GM20431 (cell line): ENCODE results near the gene NSUN2.

Experiments
- in situ Hi-C: fragments of 300-500 bp; cut with MseI, MboI; formaldehyde crosslinking; loops from one replicate; pipeline ENCODE4 v1.15.0; 2020; ENCODE audit warnings: low sequenced_read_pairs; ENCODE audit not compliant: unreplicated experiment

Gene NSUN2

GRCh38 chr5:6568889-6569288 lies 64.0 kb downstream of the NSUN2 start:
- in situ Hi-C loops, result no loop called here

GRCh38 chr5:6568383-6568782 lies 64.5 kb downstream of the NSUN2 start:
- in situ Hi-C loops, result no loop called here

- in situ Hi-C loops, result no loop called here
Observed at GRCh38 chr5:6567835-6568234, 65.0 kb downstream of the NSUN2 start.

DNA sequence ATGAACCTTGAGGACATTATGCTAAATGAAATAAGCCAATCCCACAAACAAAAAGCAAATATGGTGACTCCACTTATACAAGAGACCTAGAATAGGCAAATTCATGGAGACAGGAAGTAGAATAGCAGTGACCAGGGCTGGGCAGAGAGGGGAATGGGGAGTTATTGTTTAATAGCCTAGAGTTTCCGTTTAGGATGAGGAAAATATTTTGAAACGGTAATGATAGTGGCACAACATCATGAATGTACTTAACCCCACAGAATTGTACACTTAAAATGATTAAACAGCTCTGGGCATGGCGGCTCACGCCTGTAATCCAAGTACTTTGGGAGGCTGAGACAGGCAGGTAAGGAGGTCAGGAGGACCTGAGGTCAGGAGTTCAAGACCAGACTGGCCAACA lies 65.8 kb downstream of the NSUN2 start:
- in situ Hi-C loops, result no loop called here

DNA sequence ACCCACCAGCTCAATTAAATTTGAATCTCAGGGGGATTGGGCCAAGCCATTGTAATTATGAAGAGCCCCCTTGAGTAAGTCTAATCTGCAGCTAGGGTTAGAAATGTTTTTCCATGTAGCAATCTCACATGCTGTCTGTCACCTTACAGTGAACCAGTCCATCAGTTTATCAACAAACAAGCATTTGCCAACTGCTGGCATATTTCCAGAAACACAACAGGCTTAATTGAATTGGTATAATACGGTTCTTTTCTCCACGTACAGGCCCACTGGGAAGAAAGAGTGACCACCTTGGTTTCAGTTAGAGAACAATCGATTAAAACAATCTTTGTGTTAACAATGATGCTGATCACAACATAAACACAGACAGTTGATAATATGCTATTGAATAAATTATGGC lies 67.4 kb downstream of the NSUN2 start:
- in situ Hi-C loops, result no loop called here

- in situ Hi-C loops, result no loop called here
Observed at GRCh38 chr5:6557807-6558575, 74.9 kb downstream of the NSUN2 start.

DNA sequence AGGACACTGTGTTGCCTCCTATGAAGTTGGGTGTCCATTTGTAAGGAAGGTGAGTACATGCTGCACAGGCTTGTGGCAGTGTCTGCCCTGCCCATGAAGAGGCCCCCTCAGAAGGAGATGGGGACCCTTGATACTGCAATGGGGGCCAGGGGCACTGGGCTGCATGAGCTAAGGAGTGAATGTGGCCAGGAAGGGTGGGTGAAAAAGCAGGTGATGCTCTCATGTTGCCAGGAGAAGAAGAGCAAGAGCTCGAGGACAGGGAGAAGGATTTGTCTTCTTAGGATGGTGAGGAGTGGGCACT lies 76.1 kb downstream of the NSUN2 start:
- in situ Hi-C loops, result no loop called here

DNA sequence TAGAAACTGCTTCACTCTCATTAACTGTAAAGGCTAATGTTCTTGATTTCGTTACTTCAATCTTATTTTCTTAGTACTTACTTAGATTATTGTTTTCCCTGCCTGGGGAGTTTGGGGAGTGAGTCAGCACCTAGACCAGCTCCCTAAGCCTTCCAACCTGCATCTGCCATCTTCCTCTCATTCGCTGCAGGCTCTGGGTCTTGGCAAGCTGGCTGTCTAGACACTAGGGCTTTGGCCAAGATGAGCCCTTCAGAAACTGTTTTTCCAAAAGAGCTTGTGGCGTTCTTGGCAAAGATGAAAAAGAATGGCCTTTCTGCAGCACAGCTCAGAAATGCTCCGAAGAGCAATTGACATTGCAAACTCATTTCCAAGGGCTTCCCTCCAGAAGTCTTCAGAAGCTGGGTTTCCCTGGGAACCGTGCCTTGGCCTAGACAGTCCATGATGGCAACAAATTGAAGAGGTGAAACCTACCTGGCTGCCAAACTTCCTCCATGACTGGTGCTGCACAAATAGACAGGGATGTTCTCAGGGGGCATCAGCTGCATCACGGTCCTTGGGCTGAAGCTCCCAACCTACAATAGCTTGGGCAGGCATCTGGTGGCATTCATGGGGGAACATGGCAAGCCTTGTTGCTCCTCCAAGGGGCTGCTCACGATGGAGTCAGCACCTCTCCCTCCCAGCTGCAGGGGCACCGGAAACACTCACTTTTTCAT lies 76.6 kb downstream of the NSUN2 start:
- in situ Hi-C loops, result no loop called here

DNA sequence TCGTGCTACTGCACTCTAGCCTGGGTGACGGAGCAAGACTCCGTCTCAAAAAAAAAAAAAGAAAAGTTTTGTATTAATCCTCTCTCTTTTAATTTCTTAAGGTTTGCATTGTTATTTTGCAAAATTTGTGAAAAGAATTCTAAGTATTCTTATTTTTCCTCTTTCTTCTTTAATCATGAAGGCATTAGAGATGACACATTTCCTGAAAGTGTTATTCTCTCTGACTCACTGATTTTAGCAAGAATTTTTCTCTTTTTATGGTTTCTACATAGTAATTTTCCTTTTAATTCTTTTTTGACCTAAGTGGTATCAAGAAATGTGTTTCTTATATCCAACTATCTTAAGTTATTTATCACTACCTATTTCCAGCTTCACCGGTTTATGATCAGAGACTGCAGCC lies 78.0 kb downstream of the NSUN2 start:
- in situ Hi-C loops, result no loop called here

GRCh38 chr5:6553972-6554371 lies 78.9 kb downstream of the NSUN2 start:
- in situ Hi-C loops, result no loop called here

DNA sequence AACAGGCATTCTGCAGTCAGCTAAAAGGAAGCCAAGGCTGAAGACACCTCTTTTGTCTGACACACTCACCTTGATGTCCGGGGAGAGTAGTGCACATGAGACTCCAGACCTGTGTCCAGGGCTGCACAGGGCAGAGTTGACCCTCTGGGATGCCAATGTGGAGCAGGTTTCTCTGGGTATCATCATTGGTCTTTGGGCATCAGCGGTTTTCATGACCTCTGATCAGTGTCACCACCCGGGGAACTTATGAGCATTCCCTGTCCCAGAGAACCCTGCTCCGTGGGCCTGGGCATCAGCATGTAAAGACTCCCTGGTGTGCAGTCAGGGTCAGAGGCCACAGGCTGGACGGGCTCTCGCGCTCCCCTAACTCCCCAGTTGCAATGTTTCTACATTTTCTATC lies 80.2 kb downstream of the NSUN2 start:
- in situ Hi-C loops, result no loop called here

- in situ Hi-C loops, result no loop called here
Observed at GRCh38 chr5:6551955-6552313, 80.9 kb downstream of the NSUN2 start.

DNA sequence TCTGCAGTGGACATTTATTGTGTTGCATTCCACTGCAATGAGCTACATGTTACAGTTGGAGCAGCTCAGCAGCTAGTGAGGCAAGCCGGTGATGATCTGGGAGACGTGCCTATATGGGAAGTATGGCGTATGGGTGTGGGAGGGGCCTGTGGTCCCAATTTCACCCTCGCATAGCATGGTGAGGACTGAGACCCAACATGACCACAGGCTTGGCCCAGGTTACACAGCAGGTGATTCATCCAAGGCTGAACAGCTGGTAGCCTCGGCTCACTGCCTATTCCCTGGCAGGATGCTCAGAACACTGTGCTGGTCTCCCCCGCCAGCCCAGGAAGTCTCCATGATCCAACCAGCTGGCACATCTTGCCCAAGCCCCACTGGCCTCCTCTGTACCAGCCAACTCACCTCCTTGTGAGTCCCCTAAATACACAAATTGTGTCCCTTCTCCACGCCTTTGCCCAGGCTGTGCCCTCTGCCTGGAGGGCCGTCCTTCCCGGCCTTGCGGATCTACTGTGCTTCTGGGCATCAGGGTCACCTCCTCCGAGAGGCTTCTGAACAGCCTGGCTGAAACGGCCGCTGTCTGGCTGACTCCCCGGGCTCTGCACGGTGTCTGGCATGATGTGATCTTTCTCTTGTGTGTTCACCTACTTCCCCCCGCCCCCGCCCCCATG lies 81.4 kb downstream of the NSUN2 start:
- in situ Hi-C loops, result no loop called here

DNA sequence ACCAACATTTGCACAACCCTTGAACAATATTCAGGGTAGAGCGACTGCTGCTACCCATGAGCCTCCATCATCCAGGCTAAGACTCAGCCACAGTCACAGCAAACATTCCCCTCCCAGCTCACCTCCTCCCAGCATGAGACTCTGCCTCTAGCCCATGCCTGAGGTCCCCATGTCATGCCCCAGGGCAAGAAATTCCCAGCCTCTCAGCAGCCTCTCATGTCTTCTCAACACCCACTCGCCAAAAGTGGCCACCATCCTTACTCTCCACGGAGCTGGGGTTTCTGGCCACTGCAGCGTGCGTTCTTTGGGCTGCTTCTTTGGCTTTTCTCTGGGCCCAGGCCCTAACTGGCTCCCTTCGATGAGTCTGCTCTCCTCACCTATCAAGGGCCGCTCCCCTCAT lies 82.2 kb downstream of the NSUN2 start:
- in situ Hi-C loops, result no loop called here
